GM18498 (cell line): Measurements from ENCODE around the gene ARHGEF7.
A peak's percentile ranks its signal among the peaks of the same experiment; 100 is the strongest.
"Not testable (repeated sequence)": the region's sequence is repeated elsewhere in the genome, so short reads cannot be mapped to it uniquely, and the experiment has no call there.

Experiments
- ATAC-seq: cut with Tn5 transposase; IDR thresholded peaks from one replicate; pipeline ENCODE4 v1.9.1; 2021; ENCODE audit warnings: mild to moderate bottlenecking, moderate library complexity; ENCODE audit not compliant: unreplicated experiment

ARHGEF7 gene

DNA sequence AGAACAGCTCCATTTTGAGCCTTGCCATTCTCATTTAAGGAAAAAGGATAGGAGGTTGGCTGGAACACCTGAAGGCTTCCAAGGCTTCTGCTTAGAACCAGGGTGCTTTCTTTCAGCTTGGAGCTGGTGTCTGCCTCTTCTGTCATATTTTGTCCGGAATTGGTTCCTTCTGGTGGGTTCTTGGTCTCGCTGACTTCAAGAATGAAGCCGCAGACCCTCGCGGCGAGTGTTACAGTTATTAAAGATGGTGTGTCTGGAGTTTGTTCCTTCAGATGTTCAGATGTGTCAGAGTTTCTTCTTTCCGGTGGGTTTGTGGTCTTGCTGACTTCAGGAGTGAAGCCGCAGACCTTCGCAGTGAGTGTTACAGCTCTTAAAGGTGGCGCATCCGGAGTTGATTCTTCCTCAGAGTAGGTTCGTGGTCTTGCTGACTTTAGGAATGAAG lies 74.0 kb downstream of the ARHGEF7 start:
- not testable (repeated sequence) for ATAC-seq

- not testable (repeated sequence) for ATAC-seq
Observed at GRCh38 chr13:111189516-111189915, 74.4 kb downstream of the ARHGEF7 start.

DNA sequence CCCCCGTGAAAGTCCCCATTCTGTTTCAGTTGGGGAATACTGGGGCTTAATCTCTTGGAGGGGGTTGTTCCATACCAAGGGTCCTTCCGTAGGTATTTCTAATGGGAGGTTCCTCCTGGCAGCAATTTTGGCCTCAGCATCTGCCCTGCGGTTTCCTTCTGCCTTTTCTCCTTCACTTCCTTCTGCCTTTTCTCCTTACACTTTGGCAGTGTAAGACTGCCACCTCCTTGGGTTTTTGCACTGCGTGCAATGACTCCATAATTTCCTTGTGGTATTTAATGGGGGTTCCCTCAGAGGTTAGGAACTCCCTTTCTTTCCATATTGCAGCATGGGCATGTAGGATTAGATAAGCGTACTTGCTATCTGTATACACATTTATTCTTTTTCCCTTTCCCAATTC lies 78.1 kb downstream of the ARHGEF7 start:
- ATAC-seq: not testable (repeated sequence)

DNA sequence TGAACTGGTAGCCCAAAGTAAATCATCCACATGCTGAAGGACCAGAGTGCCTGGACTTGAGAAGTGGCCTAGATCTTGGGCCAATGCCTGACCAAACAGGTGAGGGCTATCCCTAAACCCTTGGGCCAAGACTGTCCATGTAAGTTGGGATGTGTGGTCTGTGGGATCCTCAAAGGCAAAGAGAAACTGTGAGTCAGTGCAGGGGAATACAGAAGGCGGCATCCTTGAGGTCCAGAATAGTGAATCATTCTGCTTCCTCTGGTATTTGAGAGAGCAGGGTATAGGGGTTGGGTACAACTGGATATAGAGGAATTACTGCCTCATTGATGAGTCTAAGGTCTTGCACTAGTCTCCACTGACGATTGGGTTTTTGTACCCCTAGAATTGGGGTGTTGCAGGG lies 79.5 kb downstream of the ARHGEF7 start:
- ATAC-seq: not testable (repeated sequence)

DNA sequence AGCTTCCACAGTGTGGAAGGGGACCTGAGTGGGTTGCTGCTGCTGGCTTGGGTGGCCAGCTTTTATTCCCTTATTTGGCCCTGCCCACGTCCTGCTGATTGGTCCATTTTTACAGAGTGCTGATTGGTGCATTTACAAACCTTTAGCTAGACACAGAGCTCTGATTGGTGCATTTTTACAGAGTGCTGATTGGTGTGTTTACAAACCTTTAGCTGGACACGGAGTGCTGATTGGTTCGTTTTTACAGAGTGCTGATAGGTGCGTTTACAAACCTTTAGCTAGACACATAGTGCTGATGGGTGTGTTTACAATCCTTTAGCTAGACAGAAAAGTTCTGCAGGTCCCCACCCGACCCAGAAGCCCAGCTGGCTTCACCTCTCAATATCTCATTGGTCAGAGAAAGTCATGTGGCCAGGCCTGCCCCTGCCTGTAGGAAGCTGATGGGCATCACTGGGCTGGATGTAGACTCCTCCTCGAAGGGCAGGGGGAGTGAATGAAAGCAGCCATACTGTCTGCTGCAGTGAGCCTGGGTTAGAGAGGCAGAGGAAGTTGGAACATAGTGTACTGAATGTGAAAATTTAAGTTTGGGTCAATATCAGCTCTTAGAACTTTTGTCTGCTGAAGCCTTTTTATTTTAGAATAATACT lies 83.7 kb downstream of the ARHGEF7 start:
- ATAC-seq: not testable (repeated sequence)

DNA sequence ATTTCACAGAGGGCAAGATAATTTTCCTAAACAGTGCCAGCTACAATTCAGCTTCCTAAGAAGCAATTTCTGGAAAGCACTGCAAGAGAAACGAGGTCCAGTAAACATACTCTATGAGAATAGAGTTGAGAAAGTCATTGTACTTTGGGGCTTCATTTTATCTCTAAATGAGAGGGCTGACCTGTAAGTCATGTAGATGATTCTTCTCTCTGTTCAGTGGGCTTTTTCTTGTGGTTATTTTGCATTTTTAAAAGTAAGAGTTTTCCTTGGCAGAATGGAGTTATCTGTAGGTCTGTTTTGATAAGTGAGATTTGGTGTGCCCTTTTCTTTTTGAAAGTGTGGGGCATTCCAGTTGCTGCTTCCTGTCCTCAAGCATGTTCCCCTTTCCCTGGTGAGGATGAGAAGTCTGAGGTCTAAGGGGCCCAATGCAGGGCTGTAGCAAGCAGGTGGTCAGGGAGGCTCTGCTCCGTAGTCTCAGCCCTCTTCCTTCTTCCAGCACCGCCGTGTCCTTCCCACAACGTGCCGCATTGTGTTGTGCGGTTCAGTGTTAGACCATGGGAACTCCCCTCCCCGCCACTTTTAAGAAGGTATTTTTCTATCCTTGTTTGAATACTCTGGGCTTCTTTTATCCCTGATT lies 86.3 kb downstream of the ARHGEF7 start:
- no peak for ATAC-seq

- ATAC-seq: no peak
Observed at GRCh38 chr13:111202156-111202621, 87.1 kb downstream of the ARHGEF7 start.

DNA sequence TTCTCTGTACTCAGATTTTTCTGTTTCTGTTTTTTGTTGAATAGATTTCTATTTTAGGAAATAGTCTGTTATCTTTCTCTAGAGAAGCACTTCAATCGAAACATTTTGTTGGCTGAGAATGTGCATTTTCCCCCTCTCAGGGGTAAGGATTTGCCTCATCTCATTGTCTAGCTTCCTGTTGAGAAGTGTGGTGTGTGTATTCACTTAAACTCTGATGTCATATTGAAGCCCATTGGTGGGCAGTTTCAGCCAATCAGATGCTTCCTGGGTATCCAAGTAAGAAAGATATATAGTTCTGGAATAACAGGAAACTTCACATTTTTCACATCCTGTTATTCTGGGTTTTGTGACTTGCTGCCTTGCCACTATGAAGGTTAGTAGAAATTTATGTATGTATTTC lies 87.6 kb downstream of the ARHGEF7 start:
- ATAC-seq: peak; percentile 69

DNA sequence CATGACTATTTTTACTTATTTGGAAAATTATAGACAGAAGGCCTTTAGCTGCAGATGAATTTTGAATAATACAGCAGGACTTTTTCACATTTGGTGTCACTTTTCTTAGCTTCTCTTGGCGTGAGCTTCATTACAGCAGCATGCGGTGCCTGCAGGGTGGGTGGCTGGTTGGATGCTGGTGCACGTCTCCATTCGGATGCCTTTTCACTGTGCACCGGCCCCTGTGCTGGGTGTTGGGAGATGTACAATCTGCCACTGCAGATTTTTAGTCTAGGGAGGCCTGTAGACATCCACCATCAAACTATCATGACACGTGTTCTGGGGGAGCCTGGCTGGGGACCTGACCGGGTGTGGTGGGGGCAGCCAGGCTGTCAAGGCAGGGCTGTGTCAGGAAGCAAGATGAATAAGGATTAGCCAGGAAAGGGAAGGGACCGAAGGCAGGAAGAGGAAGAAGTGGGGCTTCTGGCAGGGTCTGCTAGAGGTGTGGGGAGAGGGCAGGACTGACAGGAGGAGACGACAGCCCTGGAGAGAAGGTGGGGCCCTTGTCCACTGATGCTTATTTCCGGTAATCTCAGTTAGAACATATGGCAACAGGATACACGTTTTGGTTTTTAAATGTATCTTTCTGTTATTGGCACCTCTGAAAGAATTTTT lies 88.8 kb downstream of the ARHGEF7 start:
- no peak for ATAC-seq

DNA sequence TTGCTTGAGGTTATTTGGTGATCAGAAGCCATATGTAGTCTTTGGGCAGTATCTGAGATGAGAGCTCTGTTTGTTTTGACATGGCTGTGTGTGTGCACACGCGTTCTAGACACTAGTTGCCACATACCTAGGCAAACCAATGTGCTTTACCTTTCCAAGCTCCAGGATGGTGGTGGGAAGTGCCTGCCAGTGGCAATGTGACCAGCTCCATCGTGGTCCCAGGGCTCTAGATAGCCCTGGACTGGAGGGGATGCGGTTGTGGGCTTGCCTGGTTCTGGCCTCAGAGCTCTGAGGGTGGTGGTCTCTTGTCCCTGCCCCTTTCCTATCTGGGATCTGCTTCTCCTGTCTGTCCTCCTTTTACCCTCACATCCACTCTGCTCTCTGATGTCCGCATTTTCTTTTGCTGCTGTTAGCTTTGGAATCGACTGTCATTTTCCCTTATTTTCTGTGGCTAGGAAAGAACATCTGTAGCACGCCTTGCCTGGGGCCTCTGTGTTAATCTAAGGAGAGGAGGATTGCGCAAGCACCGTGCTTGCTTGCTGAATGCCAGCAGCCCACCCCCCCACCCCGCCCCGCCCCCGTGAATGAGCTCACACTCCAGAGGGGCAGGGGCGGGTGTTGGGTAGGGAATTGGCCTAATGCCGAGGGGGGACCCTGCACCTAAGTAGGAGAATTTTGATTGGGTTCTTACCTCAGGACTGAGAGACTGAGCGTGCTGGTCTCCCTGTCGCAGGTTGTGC lies 89.5 kb downstream of the ARHGEF7 start:
- ATAC-seq: no peak

DNA sequence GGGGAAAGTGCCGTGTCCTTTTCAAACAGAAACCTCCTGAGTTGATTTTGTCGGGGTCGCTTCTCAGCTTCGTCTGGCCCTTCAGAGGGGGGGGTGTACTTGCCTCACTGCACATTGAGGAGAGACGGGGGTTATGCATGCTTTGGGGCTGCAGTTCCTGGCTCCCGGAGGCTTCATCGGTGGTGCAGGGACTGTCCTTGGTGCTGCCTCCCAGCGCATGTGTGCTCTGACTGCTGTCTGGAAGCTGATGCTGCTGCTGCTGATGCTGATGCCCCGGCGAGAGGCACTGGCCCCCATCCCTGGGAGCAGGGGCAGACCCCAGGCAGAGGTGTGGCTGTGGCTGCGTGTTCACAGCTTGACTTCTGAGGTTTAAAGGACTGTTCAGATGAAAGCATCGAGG lies 91.0 kb downstream of the ARHGEF7 start:
- ATAC-seq: no peak

GRCh38 chr13:111209613-111210012 lies 94.5 kb downstream of the ARHGEF7 start:
- ATAC-seq: no peak

- ATAC-seq: no peak
Observed at GRCh38 chr13:111210091-111210490, 95.0 kb downstream of the ARHGEF7 start.

- ATAC-seq: no peak
Observed at GRCh38 chr13:111210544-111211469, 95.7 kb downstream of the ARHGEF7 start.

GRCh38 chr13:111211789-111212516 lies 96.8 kb downstream of the ARHGEF7 start:
- no peak for ATAC-seq

GRCh38 chr13:111212517-111212873 lies 97.4 kb downstream of the ARHGEF7 start:
- ATAC-seq: no peak

GRCh38 chr13:111213964-111214726 lies 99.0 kb downstream of the ARHGEF7 start:
- ATAC-seq: no peak

GRCh38 chr13:111215081-111216047 lies 100.3 kb downstream of the ARHGEF7 start:
- ATAC-seq: no peak
